ENCODE measurements around the gene PTPRA. TPM values are rescaled to one million over a fixed set of nuclear protein-coding genes. Genes with fewer than 3 reads are reported as not detected.

The PTPRA gene
- total and polyA plus RNA-seq, 2 of the 13 experiments (the other 11 are each of a cell fraction or from before 2014, with no cell fraction given): 47.2 to 127 TPM

GRCh38 chr20:2873010-2873746 is at the start of gene PTPRA (continued):
- TF ChIP-seq HMGXB4 (CRISPR knock-in tag; IDR thresholded peaks at IDR 0.05; ENCODE audit: borderline replicate concordance in 1 of 2, low read depth in 1 of 2) (peak in 1 of 2 experiments; percentile 38; a peak in 2 of 4 replicates), BRF2 (CRISPR knock-in tag; IDR thresholded peaks at IDR 0.05) (no peak), ZNF839 (CRISPR knock-in tag; IDR thresholded peaks at IDR 0.05; ENCODE audit: borderline replicate concordance) (peak; percentile 98), ZNF562 (CRISPR knock-in tag; IDR thresholded peaks at IDR 0.05; ENCODE audit: borderline replicate concordance) (no peak), ZNF138 (CRISPR knock-in tag; IDR thresholded peaks at IDR 0.05; ENCODE audit: low read depth) (peak; percentile 76; the same call in 1 of the 2 replicates), RBFOX2 (IDR thresholded peaks at IDR 0.05; ENCODE audit: low read depth, low read length) (peak; percentile 97), SIX4 (CRISPR knock-in tag; IDR thresholded peaks at IDR 0.05) (no peak), TEF (CRISPR knock-in tag; IDR thresholded peaks at IDR 0.05) (no peak), KLF9 (CRISPR knock-in tag; IDR thresholded peaks at IDR 0.05; ENCODE audit: low read depth) (no peak), TCF12 (IDR thresholded peaks at IDR 0.05) (no peak), TCF12 (CRISPR knock-in tag; IDR thresholded peaks at IDR 0.05) (peak; percentile 39; the same call in 1 of the 2 replicates), RARG (CRISPR knock-in tag; IDR thresholded peaks at IDR 0.05; ENCODE audit: low read depth) (no peak), SUZ12 (IDR thresholded peaks at IDR 0.05; ENCODE audit: low read depth, low read length) (no peak), ZNF512B (CRISPR knock-in tag; IDR thresholded peaks at IDR 0.05; ENCODE audit: borderline replicate concordance) (0 out of 2 replicates have a peak, but pooled peaks have one; percentile 18), MNT (IDR thresholded peaks at IDR 0.05) (no peak; the same call in 1 of the 2 replicates), ZNF333 (CRISPR knock-in tag; IDR thresholded peaks at IDR 0.05; ENCODE audit: borderline replicate concordance) (peak; percentile 74; the same call in 1 of the 2 replicates), ZFP62 (CRISPR knock-in tag; IDR thresholded peaks at IDR 0.05) (no peak), ZNF235 (CRISPR knock-in tag; IDR thresholded peaks at IDR 0.05; ENCODE audit: borderline replicate concordance) (no peak), HNF4A (CRISPR knock-in tag; IDR thresholded peaks at IDR 0.05) (no peak), NR2F2 (IDR thresholded peaks at IDR 0.05; ENCODE audit: borderline replicate concordance, low read depth) (no peak), ZNF747 (CRISPR knock-in tag; IDR thresholded peaks at IDR 0.05; ENCODE audit: borderline replicate concordance) (peak; percentile 89), SOX5 (CRISPR knock-in tag; IDR thresholded peaks at IDR 0.05; ENCODE audit: borderline replicate concordance) (peak; percentile 61; the same call in 1 of the 2 replicates)
